Renal pelvis (tissue), 4 donors: ENCODE results near the gene PSAP. TPM values are rescaled to one million over a fixed set of nuclear protein-coding genes. Genes with fewer than 3 reads are reported as not detected.
A peak's percentile ranks its signal among the peaks of the same experiment; 100 is the strongest.

Experiments used
- DNase-seq: peaks from one replicate; pipeline ENCODE4 v3.0.0-alpha.2; 2013
- polyA plus RNA-seq, 3 donors: library from polyadenylated mRNA; unstranded; fragments of 120-200 nt; gene quantifications; one replicate each; pipeline ENCODE4 v1.2.1, GENCODE V29; 2013; ENCODE audit not compliant: insufficient read length in 3 of 3

PSAP gene
- polyA plus RNA-seq, 3 donors = 787 to 897 (median 858) TPM

GRCh38 chr10:71770789-71771188 is 80.3 kb downstream of the PSAP start:
- no peak for DNase-seq

GRCh38 chr10:71770255-71770654 is 80.8 kb downstream of the PSAP start:
- no peak for DNase-seq

GRCh38 chr10:71769279-71769823 is 81.7 kb downstream of the PSAP start:
- DNase-seq = no peak

GRCh38 chr10:71767420-71768035 is 83.5 kb downstream of the PSAP start:
- no peak for DNase-seq

- peak; percentile 24 for DNase-seq
Measured at GRCh38 chr10:71766717-71767419, 84.2 kb downstream of the PSAP start.

Other genes starting within 250 kb of the PSAP start
- under 1 TPM; 0.07 to 0.26 (median 0.21) TPM for gene C10orf105, start 131.5 kb downstream of the PSAP start, polyA plus RNA-seq
- gene VSIR, start 77.7 kb downstream of the PSAP start, polyA plus RNA-seq = 10 to 100 TPM in 1 of 3 donors, 1 to 10 TPM in 2; 8.4 to 10.5 (median 8.6) TPM
- gene CHST3, start 113.1 kb upstream of the PSAP start, polyA plus RNA-seq = 10 to 100 TPM; 16.3 to 18.8 (median 17.9) TPM
- 100 to 1,000 TPM; 156 to 163 (median 159) TPM for gene SPOCK2, start 237.3 kb upstream of the PSAP start, polyA plus RNA-seq